HepG2 (cell line): Measurements from ENCODE around the gene WDR37. TPM values are rescaled to one million over a fixed set of nuclear protein-coding genes. Genes with fewer than 3 reads are reported as not detected.

Experiments
- ATAC-seq: fragments of 200-7000 bp; cut with Tn5 transposase; 3 replicates; pipeline ENCODE4 v1.9.1; 2020; ENCODE audit warnings: mild to moderate bottlenecking, moderate library complexity
- BruUV-seq: library from RNA; stranded (reverse); fragments of 400-500 nt; replicated peaks from 2 replicates; lab custom pipeline; 2021; lab: Mats Ljungman, UMichigan
- CTCF ChIA-PET: fragments of 300-600 bp; formaldehyde crosslinking; extraction: SDS; loops from one replicate; lab custom pipeline; 2021; ENCODE audit warnings: low total read pairs, inconsistent platforms, low intra/inter-chr PET ratio; lab: Yijun Ruan, JAX
- POLR2A ChIA-PET: fragments of 350-600 bp; sonication (Branson Sonifier 250); formaldehyde crosslinking; loops from one replicate; lab custom pipeline; 2020; ENCODE audit warnings: antibody characterized with exemption, inconsistent platforms; lab: Yijun Ruan, JAX
- DNase-seq: peaks from one replicate; pipeline ENCODE4 v3.0.0-alpha.2; 2015; ENCODE audit warnings: low spot score
- FAIRE-seq: peaks from 3 replicates; lab custom pipeline; 2011; peaks lifted over from hg19 to GRCh38; lab: Jason Lieb, UNC
- H2AFZ ChIP-seq: one replicate; pipeline ENCODE4 v1.6.1; 2011; ENCODE audit warnings: low read length, inconsistent platforms
- H3K27ac ChIP-seq: fragments of 300-600 bp; 3 replicates; pipeline ENCODE4 v1.8.0; 2011; ENCODE audit warnings: mixed run types, mild to moderate bottlenecking, mixed read lengths, low read length, inconsistent platforms; ENCODE audit not compliant: insufficient read depth; ENCODE audit errors: extremely low read length
- H3K27me3 ChIP-seq, 2 experiments: fragments of 200-600 bp in 1 of 2; 2 replicates in 1 of 2; 3 replicates in 1 of 2; pipeline versions ENCODE4 v1.6.0 to v1.8.0; 2011; ENCODE audit warnings: low read length in 2 of 2, mild to moderate bottlenecking in 2 of 2, moderate library complexity in 2 of 2, inconsistent platforms in 1 of 2; ENCODE audit not compliant: insufficient read depth in 2 of 2, control insufficient read depth in 1 of 2
- H3K36me3 ChIP-seq, 2 experiments: fragments of 200-600 bp in 1 of 2; replicated peaks in 1 of 2; 2 replicates in 1 of 2; 3 replicates in 1 of 2; pipeline versions ENCODE4 v1.5.1 to v1.8.0; 2011; ENCODE audit warnings: low read length in 2 of 2, inconsistent platforms in 1 of 2; ENCODE audit not compliant: insufficient read depth in 2 of 2, control insufficient read depth in 1 of 2
- H3K4me1 ChIP-seq: 2 replicates; pipeline ENCODE4 v1.5.1; 2012; ENCODE audit warnings: low read length, inconsistent platforms; ENCODE audit not compliant: insufficient read depth
- H3K4me2 ChIP-seq: 2 replicates; pipeline ENCODE4 v1.6.0; 2011; ENCODE audit warnings: low read depth, low read length, inconsistent platforms
- H3K4me3 ChIP-seq, 3 experiments: fragments of 200-600 bp in 1 of 3; sonication (generic), shearing (Covaris generic) in 1 of 3; replicated peaks in 1 of 3; 2 replicates each; pipeline ENCODE4 v1.5.1; 2011 to 2016; ENCODE audit warnings: low read length in 3 of 3, inconsistent platforms in 2 of 3, low read depth in 2 of 3, mild to moderate bottlenecking in 2 of 3, control low read depth in 1 of 3, mixed read lengths in 1 of 3; ENCODE audit not compliant: insufficient read depth in 1 of 3
- H3K79me2 ChIP-seq: one replicate; pipeline ENCODE4 v1.6.1; 2011; ENCODE audit warnings: low read length, inconsistent platforms; ENCODE audit not compliant: insufficient read depth
- H3K9ac ChIP-seq: 2 replicates; pipeline ENCODE4 v1.6.0; 2011; ENCODE audit warnings: mild to moderate bottlenecking, low read depth, low read length, inconsistent platforms; ENCODE audit not compliant: insufficient read depth
- H3K9me3 ChIP-seq: 2 replicates; pipeline ENCODE4 v1.5.1; 2012; ENCODE audit warnings: mild to moderate bottlenecking, low read length
- H4K20me1 ChIP-seq: 2 replicates; pipeline ENCODE4 v1.6.0; 2011; ENCODE audit warnings: inconsistent platforms, mild to moderate bottlenecking, low read length, moderate library complexity; ENCODE audit not compliant: insufficient read depth
- CEBPB ChIP-seq: IDR thresholded peaks from 2 replicates; pipeline ENCODE4 v1.6.1; 2011; ENCODE audit warnings: low read depth, low read length, improper control_type of control experiment, borderline replicate concordance
- CHD2 ChIP-seq: IDR thresholded peaks from 2 replicates; pipeline ENCODE4 v1.6.1; 2011; ENCODE audit warnings: low read depth, low read length, improper control_type of control experiment
- E2F1 ChIP-seq: sonication (generic); formaldehyde crosslinking; IDR thresholded peaks from 2 replicates; pipeline ENCODE4 v1.5.0; 2020; ENCODE audit warnings: missing genetic modification reagents
- IRF2 ChIP-seq: IDR thresholded peaks from 2 replicates; pipeline ENCODE4 v1.6.1; 2018; ENCODE audit warnings: missing genetic modification reagents, missing compliant biosample characterization
- KAT8 ChIP-seq: IDR thresholded peaks from 2 replicates; pipeline ENCODE4 v1.6.1; 2016; ENCODE audit warnings: missing genetic modification reagents, missing compliant biosample characterization
- KDM5A ChIP-seq: fragments of 200-600 bp; sonication (generic); IDR thresholded peaks from 2 replicates; pipeline ENCODE4 v1.7.0; 2018; ENCODE audit warnings: antibody characterized with exemption, mild to moderate bottlenecking, low read length, borderline replicate concordance
- PRDM4 ChIP-seq: sonication (generic); formaldehyde crosslinking; IDR thresholded peaks from 2 replicates; pipeline ENCODE4 v1.9.0; 2021; ENCODE audit warnings: missing genetic modification reagents, borderline replicate concordance
- ZNF12 ChIP-seq: sonication (generic); formaldehyde crosslinking; IDR thresholded peaks from 2 replicates; pipeline ENCODE4 v1.5.0; 2020; ENCODE audit warnings: missing genetic modification reagents
- ZNF18 ChIP-seq: sonication (generic); formaldehyde crosslinking; IDR thresholded peaks from 2 replicates; pipeline ENCODE4 v1.8.0; 2022; ENCODE audit warnings: mild to moderate bottlenecking, missing genetic modification reagents; ENCODE audit not compliant: insufficient replicate concordance
- ZNF264 ChIP-seq: sonication (generic); formaldehyde crosslinking; IDR thresholded peaks from 2 replicates; pipeline ENCODE4 v1.4.0; 2020; ENCODE audit warnings: missing genetic modification reagents
- ZNF839 ChIP-seq: sonication (generic); formaldehyde crosslinking; IDR thresholded peaks from 2 replicates; pipeline ENCODE4 v1.4.0; 2020; ENCODE audit warnings: missing genetic modification reagents, mild to moderate bottlenecking, borderline replicate concordance
- ZSCAN12 ChIP-seq: sonication (generic); formaldehyde crosslinking; IDR thresholded peaks from 2 replicates; pipeline ENCODE4 v1.9.0; 2021; ENCODE audit warnings: mild to moderate bottlenecking, missing genetic modification reagents
- WGBS: methylation state at CpG from one replicate; pipeline ENCODE4 v1.1.6; 2017; ENCODE audit warnings: low lambda C conversion rate; 5-methylcytosine and 5-hydroxymethylcytosine counted together
- in situ Hi-C: cut with HindIII; loops from 2 replicates; pipeline ENCODE4 v1.10.0; 2017; ENCODE audit warnings: low pct_unique_long_range_greater_than_20kb; ENCODE audit not compliant: extremely low pct_ligation_motif_present
- intact Hi-C: fragments of 100-400 bp; cut with micrococcal nuclease; formaldehyde crosslinking; loops from one replicate; pipeline ENCODE4 v1.10.0; 2022; ENCODE audit not compliant: unreplicated experiment
- polyA plus RNA-seq, 8 experiments: library from polyadenylated mRNA; depleted of rRNA in 3 of 8; stranded (reverse) in 7 of 8; unstranded in 1 of 8; fragments of >200 nt; fragmentation: Illumina TruSeq in 4 of 8; extraction: Trizol in 4 of 8; gene quantifications; 2 replicates each; pipeline versions ENCODE4 v1.2.1 to v1.2.3, GENCODE V29; 2011 to 2016; ENCODE audit warnings: low read depth in 4 of 8, missing spikeins in 1 of 8, mixed read lengths in 1 of 8; ENCODE audit not compliant: insufficient read depth in 1 of 8
- total RNA-seq, 5 experiments: library from RNA; depleted of rRNA; stranded (reverse); fragments of >200 nt; fragmentation: Illumina TruSeq; extraction: Trizol; gene quantifications; 2 replicates each; pipeline ENCODE4 v1.2.3, GENCODE V29; 2016; ENCODE audit warnings: low read depth in 1 of 5

Gene WDR37
- total and polyA plus RNA-seq, 2 of the 13 experiments (the other 11 are each of a cell fraction or from before 2014, with no cell fraction given): 5.9 to 7.5 TPM

GRCh38 chr10:1096287-1096889, 40.2 kb downstream of the WDR37 start:
- Histone ChIP-seq H3K27ac (no peak overlapping the region), H3K9ac (no peak overlapping the region), H3K4me1 (no peaks in the 10 kb centered on the region), H4K20me1 (no peaks in the 10 kb centered on the region), H3K9me3 (no peaks in the 10 kb centered on the region), H3K4me2 (no peak overlapping the region), H3K36me3 (peaks cover 8 to 68% of the 10 kb centered on the region in 2 experiments), H2AFZ (no peak overlapping the region), H3K4me3 (no peak overlapping the region), H3K79me2 (no peaks in the 10 kb centered on the region), H3K27me3 (no peaks in the 10 kb centered on the region)
- DNase-seq: no peak
- intact Hi-C loops (no loop called here), in situ Hi-C loops (no loop called here)
- 94% methylated on average over 27 of the region's 27 CpGs for WGBS
- ATAC-seq: no peak
- TF ChIP-seq IRF2 (CRISPR knock-in tag) (no peak), ZNF264 (CRISPR knock-in tag) (no peak), CEBPB (no peak), ZNF18 (no peak)
- FAIRE-seq: no peak
- POLR2A ChIA-PET: no interaction called here
- CTCF ChIA-PET: no interaction called here
- BruUV-seq: no TSS peak

GRCh38 chr10:1097436-1097835, 41.3 kb downstream of the WDR37 start:
- POLR2A ChIA-PET: no interaction called here
- CTCF ChIA-PET: no interaction called here
- intact Hi-C loops: no loop called here

More at GRCh38 chr10:1097436-1097835, 41.3 kb downstream of the WDR37 start:
- Histone ChIP-seq H3K27ac (no peak overlapping the region), H3K4me1 (no peaks in the 10 kb centered on the region), H3K27me3 (no peaks in the 10 kb centered on the region), H4K20me1 (no peaks in the 10 kb centered on the region; the same call in 1 of the 2 replicates), H3K4me3 (no peak overlapping the region), H2AFZ (no peak overlapping the region), H3K9me3 (no peaks in the 10 kb centered on the region), H3K4me2 (no peak overlapping the region), H3K79me2 (no peaks in the 10 kb centered on the region), H3K36me3 (peaks cover 10 to 65% of the 10 kb centered on the region in 2 experiments), H3K9ac (no peak overlapping the region)
- ATAC-seq (no peak), FAIRE-seq (no peak), DNase-seq (no peak)
- TF ChIP-seq KAT8 (CRISPR knock-in tag) (no peak), PRDM4 (no peak), KDM5A (no peak), ZNF12 (CRISPR knock-in tag) (no peak), ZNF839 (CRISPR knock-in tag) (no peak), ZSCAN12 (no peak), CEBPB (no peak), E2F1 (CRISPR knock-in tag) (no peak), CHD2 (no peak)
- in situ Hi-C loops: no loop called here
- WGBS: 100% methylated on average over 4 of the region's 6 CpGs
- BruUV-seq: no TSS peak
